Fibroblast of lung (primary cell): ENCODE data around the gene PITPNB.

Experiments
- CTCF ChIP-seq, 2 donors: IDR thresholded peaks in 1 of 2; conservative IDR thresholded peaks in 1 of 2; 1 replicate in 1 of 2; 2 replicates in 1 of 2; pipeline ENCODE4 v1.5.1; 2011 to 2012; ENCODE audit warnings: low read length in 2 of 2, control low read depth in 1 of 2, inconsistent platforms in 1 of 2, low read depth in 1 of 2, mild to moderate bottlenecking in 1 of 2
- EZH2 ChIP-seq: IDR thresholded peaks from 2 replicates; pipeline ENCODE4 v1.5.1; 2012; ENCODE audit warnings: low read length, control low read depth, mild to moderate bottlenecking; ENCODE audit errors: missing control alignments

GRCh38 chr22:27874185-27874584, 44.9 kb downstream of the PITPNB start:
- TF ChIP-seq CTCF (conservative IDR thresholded peaks at IDR 0.05 in 1 of 2, IDR thresholded peaks at IDR 0.05 in 1 of 2; ENCODE audit: low read depth in 1 of 2, low read length in 2 of 2) (no peak), EZH2 (no peak)
